WTC11 (cell line): ENCODE measurements around the gene SSBP2. TPM values are rescaled to one million over a fixed set of nuclear protein-coding genes. Genes with fewer than 3 reads are reported as not detected.

Source experiments
- ATAC-seq: fragments of 200-7000 bp; cut with Tn5 transposase; 2 replicates; pipeline ENCODE4 v1.10.0; 2021; ENCODE audit warnings: mild to moderate bottlenecking, moderate library complexity
- CTCF ChIA-PET: fragments of 300-600 bp; sonication (Branson Sonifier 250); formaldehyde crosslinking; loops from one replicate; lab custom pipeline; 2021; ENCODE audit warnings: antibody characterized with exemption; lab: Charles Lee
- POLR2A ChIA-PET: fragments of 350-600 bp; sonication (Branson Sonifier 250); formaldehyde crosslinking; loops from one replicate; lab custom pipeline; 2021; ENCODE audit warnings: antibody characterized with exemption; lab: Charles Lee
- DNase-seq: peaks from one replicate; pipeline ENCODE4 v3.0.0; 2021; ENCODE audit warnings: low spot score
- H3K27ac Mint-ChIP-seq: 2 replicates; pipeline ENCODE4 v1.8.0; 2021; ENCODE audit warnings: mixed read lengths
- H3K27me3 Mint-ChIP-seq: 2 replicates; pipeline ENCODE4 v1.8.0; 2021; ENCODE audit warnings: low read depth, mild to moderate bottlenecking, moderate library complexity, mixed read lengths
- H3K36me3 Mint-ChIP-seq: 2 replicates; pipeline ENCODE4 v1.8.0; 2021; ENCODE audit warnings: mixed read lengths
- H3K4me1 Mint-ChIP-seq: 2 replicates; pipeline ENCODE4 v1.8.0; 2022; ENCODE audit warnings: mixed read lengths
- H3K4me3 Mint-ChIP-seq: 2 replicates; pipeline ENCODE4 v1.8.0; 2021; ENCODE audit warnings: mild to moderate bottlenecking, moderate library complexity, mixed read lengths
- H3K9me3 Mint-ChIP-seq: 2 replicates; pipeline ENCODE4 v1.8.0; 2021; ENCODE audit warnings: mixed read lengths
- AFF4 ChIP-seq: sonication (generic); formaldehyde crosslinking; IDR thresholded peaks from 2 replicates; pipeline ENCODE4 v1.8.1; 2023; ENCODE audit warnings: mild to moderate bottlenecking, missing genetic modification reagents, borderline replicate concordance
- GRHL2 ChIP-seq: fragments of 250-450 bp; sonication (Bioruptor Pico); IDR thresholded peaks from 2 replicates; pipeline ENCODE4 v1.8.0; 2022; ENCODE audit warnings: mild to moderate bottlenecking, moderate library complexity; ENCODE audit not compliant: insufficient replicate concordance, severe bottlenecking
- GTF2I ChIP-seq: fragments of 250-450 bp; sonication (Bioruptor Pico); conservative IDR thresholded peaks from 2 replicates; pipeline ENCODE4 v1.4.0; 2021; ENCODE audit warnings: mild to moderate bottlenecking
- IRF1 ChIP-seq: sonication (generic); formaldehyde crosslinking; IDR thresholded peaks from 2 replicates; pipeline ENCODE4 v1.8.0; 2023; ENCODE audit warnings: missing genetic modification reagents
- PRRX2 ChIP-seq: fragments of 250-450 bp; sonication (Bioruptor Pico); IDR thresholded peaks from 2 replicates; pipeline ENCODE4 v1.8.0; 2021; ENCODE audit warnings: mild to moderate bottlenecking
- SOX15 ChIP-seq: fragments of 250-450 bp; sonication (Bioruptor Pico); IDR thresholded peaks from 2 replicates; pipeline ENCODE4 v1.9.0; 2021; ENCODE audit warnings: mild to moderate bottlenecking
- ZNF671 ChIP-seq: fragments of 250-450 bp; sonication (Bioruptor Pico); IDR thresholded peaks from 2 replicates; pipeline ENCODE4 v1.8.0; 2021; ENCODE audit warnings: mild to moderate bottlenecking
- total RNA-seq: library from RNA; stranded (reverse); gene quantifications from 3 replicates; pipeline ENCODE4 v1.2.3, GENCODE V29; 2021
- TF ChIP-seq, protein P1 (sequence below): sonication (generic); formaldehyde crosslinking; IDR thresholded peaks from 2 replicates; pipeline ENCODE4 v1.8.0; 2023; ENCODE audit warnings: missing genetic modification reagents, mild to moderate bottlenecking, borderline replicate concordance
- TF ChIP-seq, protein P2 (sequence below): sonication (generic); formaldehyde crosslinking; IDR thresholded peaks from 2 replicates; pipeline ENCODE4 v1.8.1; 2022; ENCODE audit warnings: low read depth, missing genetic modification reagents, borderline replicate concordance

SSBP2 gene
- total RNA-seq, 1 experiment from 2014 or later: 24.9 TPM

DNA sequence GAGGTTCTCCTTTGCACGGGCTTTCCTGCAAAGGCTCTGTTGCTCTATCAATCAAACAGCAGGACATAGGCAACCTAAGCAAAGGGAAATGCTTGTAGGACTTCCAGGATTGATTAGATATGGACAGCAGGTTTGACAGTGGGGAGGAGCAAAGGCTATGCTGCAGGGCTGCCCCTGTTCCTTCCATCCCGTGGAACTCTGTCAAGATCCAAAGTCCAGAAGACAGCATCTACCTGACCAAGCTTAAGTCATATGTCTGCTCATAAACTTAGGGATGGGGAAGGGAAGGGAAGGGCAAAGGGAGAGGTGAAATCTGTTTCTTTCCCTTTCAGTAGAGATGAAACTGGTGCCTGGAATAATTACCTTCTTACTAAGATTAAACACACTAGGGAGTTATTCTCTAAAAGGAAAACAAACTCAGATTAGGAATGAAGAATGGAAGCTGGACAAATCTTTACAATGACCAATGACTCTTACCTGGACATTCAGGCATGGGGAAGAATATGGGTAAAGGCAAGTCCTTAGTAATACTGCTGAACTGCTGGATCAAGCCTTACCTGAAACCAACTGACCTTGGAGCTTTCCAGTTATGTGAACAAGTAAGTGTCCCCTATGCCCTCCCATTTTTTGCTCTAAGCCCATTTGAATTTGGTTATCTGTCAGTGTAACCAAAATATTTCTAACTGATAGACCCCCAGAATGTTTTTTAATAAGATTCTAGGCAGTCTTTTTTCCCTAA is 348.5 kb downstream of the SSBP2 start (continued):
- no peak for TF ChIP-seq ZNF671 (CRISPR knock-in tag)

- TF ChIP-seq PRRX2 (no peak), GTF2I (CRISPR knock-in tag) (no peak), AFF4 (no peak), ZNF671 (CRISPR knock-in tag) (no peak)
- Mint-ChIP-seq H3K9me3 (no peaks in the 10 kb centered on the region), H3K27ac (no peak overlapping the region), H3K27me3 (peaks cover 1% of the 10 kb centered on the region; the same call in 1 of the 2 replicates), H3K4me1 (no peaks in the 10 kb centered on the region), H3K4me3 (no peak overlapping the region), H3K36me3 (no peaks in the 10 kb centered on the region)
- ChIA-PET CTCF (interaction anchor here (0.7 kb wide), 1 partner anchor 75 kb away, joined by 5 read pairs; no protein-coding TSS in a partner anchor), POLR2A (no interaction called here)
- ATAC-seq (no peak), DNase-seq (no peak)
Measured at GRCh38 chr5:81401266-81401665, 349.6 kb downstream of the SSBP2 start.

- Mint-ChIP-seq H3K27ac (no peak overlapping the region), H3K4me3 (no peak overlapping the region), H3K9me3 (peaks cover 1% of the 10 kb centered on the region), H3K4me1 (no peaks in the 10 kb centered on the region), H3K27me3 (peaks cover 6% of the 10 kb centered on the region), H3K36me3 (no peaks in the 10 kb centered on the region)
- ATAC-seq (no peak), DNase-seq (no peak)
- ChIA-PET POLR2A (no interaction called here), CTCF (interaction anchor here (0.7 kb wide), 1 partner anchor 74 kb away, joined by 5 read pairs; no protein-coding TSS in a partner anchor)
- no peak for TF ChIP-seq GRHL2 (CRISPR knock-in tag)
- TF ChIP-seq IRF1 (CRISPR knock-in tag): no peak
- TF ChIP-seq, protein P1, sequence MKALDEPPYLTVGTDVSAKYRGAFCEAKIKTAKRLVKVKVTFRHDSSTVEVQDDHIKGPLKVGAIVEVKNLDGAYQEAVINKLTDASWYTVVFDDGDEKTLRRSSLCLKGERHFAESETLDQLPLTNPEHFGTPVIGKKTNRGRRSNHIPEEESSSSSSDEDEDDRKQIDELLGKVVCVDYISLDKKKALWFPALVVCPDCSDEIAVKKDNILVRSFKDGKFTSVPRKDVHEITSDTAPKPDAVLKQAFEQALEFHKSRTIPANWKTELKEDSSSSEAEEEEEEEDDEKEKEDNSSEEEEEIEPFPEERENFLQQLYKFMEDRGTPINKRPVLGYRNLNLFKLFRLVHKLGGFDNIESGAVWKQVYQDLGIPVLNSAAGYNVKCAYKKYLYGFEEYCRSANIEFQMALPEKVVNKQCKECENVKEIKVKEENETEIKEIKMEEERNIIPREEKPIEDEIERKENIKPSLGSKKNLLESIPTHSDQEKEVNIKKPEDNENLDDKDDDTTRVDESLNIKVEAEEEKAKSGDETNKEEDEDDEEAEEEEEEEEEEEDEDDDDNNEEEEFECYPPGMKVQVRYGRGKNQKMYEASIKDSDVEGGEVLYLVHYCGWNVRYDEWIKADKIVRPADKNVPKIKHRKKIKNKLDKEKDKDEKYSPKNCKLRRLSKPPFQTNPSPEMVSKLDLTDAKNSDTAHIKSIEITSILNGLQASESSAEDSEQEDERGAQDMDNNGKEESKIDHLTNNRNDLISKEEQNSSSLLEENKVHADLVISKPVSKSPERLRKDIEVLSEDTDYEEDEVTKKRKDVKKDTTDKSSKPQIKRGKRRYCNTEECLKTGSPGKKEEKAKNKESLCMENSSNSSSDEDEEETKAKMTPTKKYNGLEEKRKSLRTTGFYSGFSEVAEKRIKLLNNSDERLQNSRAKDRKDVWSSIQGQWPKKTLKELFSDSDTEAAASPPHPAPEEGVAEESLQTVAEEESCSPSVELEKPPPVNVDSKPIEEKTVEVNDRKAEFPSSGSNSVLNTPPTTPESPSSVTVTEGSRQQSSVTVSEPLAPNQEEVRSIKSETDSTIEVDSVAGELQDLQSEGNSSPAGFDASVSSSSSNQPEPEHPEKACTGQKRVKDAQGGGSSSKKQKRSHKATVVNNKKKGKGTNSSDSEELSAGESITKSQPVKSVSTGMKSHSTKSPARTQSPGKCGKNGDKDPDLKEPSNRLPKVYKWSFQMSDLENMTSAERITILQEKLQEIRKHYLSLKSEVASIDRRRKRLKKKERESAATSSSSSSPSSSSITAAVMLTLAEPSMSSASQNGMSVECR (CRISPR knock-in tag): no peak
- TF ChIP-seq, protein P2, sequence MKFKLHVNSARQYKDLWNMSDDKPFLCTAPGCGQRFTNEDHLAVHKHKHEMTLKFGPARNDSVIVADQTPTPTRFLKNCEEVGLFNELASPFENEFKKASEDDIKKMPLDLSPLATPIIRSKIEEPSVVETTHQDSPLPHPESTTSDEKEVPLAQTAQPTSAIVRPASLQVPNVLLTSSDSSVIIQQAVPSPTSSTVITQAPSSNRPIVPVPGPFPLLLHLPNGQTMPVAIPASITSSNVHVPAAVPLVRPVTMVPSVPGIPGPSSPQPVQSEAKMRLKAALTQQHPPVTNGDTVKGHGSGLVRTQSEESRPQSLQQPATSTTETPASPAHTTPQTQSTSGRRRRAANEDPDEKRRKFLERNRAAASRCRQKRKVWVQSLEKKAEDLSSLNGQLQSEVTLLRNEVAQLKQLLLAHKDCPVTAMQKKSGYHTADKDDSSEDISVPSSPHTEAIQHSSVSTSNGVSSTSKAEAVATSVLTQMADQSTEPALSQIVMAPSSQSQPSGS (CRISPR knock-in tag): no peak
- TF ChIP-seq SOX15 (CRISPR knock-in tag): no peak
- no peak for TF ChIP-seq GTF2I (CRISPR knock-in tag)
Measured at GRCh38 chr5:81400375-81400774, 350.5 kb downstream of the SSBP2 start.
